ENCODE results near the gene PRKD2. TPM values are rescaled to one million over a fixed set of nuclear protein-coding genes. Genes with fewer than 3 reads are reported as not detected.

Gene PRKD2
- total and polyA plus RNA-seq, 2 donors (not counting 1 experiment from before 2014, with no cell fraction given), result 8.1 to 11.6 TPM

DNA sequence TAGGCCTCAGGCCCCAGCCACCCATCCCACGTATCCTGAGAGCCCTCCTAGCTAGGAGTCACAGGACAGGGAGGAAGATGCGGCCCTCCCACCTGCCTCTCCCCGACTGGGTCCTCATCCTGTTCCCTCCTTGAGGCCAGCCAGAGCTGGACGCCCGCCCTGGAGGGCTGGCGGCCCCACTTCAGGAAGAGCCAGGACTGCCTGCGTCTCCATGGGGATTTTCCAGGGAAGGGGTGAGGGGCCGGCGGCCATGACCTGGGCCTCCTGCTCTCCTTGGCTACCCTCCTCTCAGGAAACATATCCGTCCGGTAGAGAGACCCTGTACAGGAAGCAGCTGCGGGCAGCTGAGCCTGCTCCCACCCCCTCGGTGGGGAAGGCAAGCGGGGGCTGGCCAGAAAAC lies 11.3 kb upstream of the PRKD2 start:
- Histone ChIP-seq H3K79me2 (ENCODE audit: control insufficient read depth, insufficient read depth, low read length) (peaks cover 28% of the 10 kb centered on the region), H4K20me1 (ENCODE audit: control insufficient read depth, extremely low read depth, insufficient read depth, low read length) (no peaks in the 10 kb centered on the region)

GRCh38 chr19:46727757-46728156 lies 10.8 kb upstream of the PRKD2 start:
- TF ChIP-seq, protein P1, sequence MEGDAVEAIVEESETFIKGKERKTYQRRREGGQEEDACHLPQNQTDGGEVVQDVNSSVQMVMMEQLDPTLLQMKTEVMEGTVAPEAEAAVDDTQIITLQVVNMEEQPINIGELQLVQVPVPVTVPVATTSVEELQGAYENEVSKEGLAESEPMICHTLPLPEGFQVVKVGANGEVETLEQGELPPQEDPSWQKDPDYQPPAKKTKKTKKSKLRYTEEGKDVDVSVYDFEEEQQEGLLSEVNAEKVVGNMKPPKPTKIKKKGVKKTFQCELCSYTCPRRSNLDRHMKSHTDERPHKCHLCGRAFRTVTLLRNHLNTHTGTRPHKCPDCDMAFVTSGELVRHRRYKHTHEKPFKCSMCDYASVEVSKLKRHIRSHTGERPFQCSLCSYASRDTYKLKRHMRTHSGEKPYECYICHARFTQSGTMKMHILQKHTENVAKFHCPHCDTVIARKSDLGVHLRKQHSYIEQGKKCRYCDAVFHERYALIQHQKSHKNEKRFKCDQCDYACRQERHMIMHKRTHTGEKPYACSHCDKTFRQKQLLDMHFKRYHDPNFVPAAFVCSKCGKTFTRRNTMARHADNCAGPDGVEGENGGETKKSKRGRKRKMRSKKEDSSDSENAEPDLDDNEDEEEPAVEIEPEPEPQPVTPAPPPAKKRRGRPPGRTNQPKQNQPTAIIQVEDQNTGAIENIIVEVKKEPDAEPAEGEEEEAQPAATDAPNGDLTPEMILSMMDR (conservative IDR thresholded peaks at IDR 0.05 in 1 of 2, IDR thresholded peaks at IDR 0.05 in 1 of 2; ENCODE audit: low read depth in 1 of 2, low read length in 2 of 2), result no peak
- TF ChIP-seq EZH2 (IDR thresholded peaks at IDR 0.05; ENCODE audit: low read length, missing control alignments), result no peak
- Histone ChIP-seq H4K20me1 (ENCODE audit: control insufficient read depth, extremely low read depth, insufficient read depth, low read length) (no peaks in the 10 kb centered on the region), H3K9me3 (ENCODE audit: control insufficient read depth, insufficient read depth, low read depth, low read length) (no peaks in the 10 kb centered on the region), H3K27ac (ENCODE audit: insufficient read depth, low read length) (no peak overlapping the region), H3K36me3 (ENCODE audit: control insufficient read depth, insufficient read depth, low read length) (peaks cover 59% of the 10 kb centered on the region), H3K9ac (ENCODE audit: insufficient read depth, low read length) (no peak overlapping the region), H3K27me3 (ENCODE audit: control insufficient read depth, insufficient read depth, low read length) (no peaks in the 10 kb centered on the region), H3K4me3 (replicated peaks in 1 of 4; ENCODE audit: control extremely low read depth in 1 of 4, insufficient read depth in 1 of 4, low read depth in 3 of 4, low read length in 4 of 4) (no peak overlapping the region), H3K4me1 (ENCODE audit: control insufficient read depth, extremely low read depth, insufficient read depth, low read length) (peaks cover 12% of the 10 kb centered on the region), H2AFZ (ENCODE audit: low read length) (no peak overlapping the region), H3K79me2 (ENCODE audit: control insufficient read depth, insufficient read depth, low read length) (peaks cover 24% of the 10 kb centered on the region), H3K4me2 (ENCODE audit: extremely low read depth, insufficient read depth, low read length) (no peak overlapping the region)
- DNase-seq (ENCODE audit: low read depth in 2 of 2), result no peak

More for the DNA sequence above, 11.3 kb upstream of the PRKD2 start:
- Histone ChIP-seq H2AFZ (ENCODE audit: low read length) (no peak overlapping the region), H3K4me2 (ENCODE audit: extremely low read depth, insufficient read depth, low read length) (no peak overlapping the region), H3K27me3 (ENCODE audit: control insufficient read depth, insufficient read depth, low read length) (no peaks in the 10 kb centered on the region), H3K9ac (ENCODE audit: insufficient read depth, low read length) (no peak overlapping the region), H3K4me3 (replicated peaks in 1 of 4; ENCODE audit: control extremely low read depth in 1 of 4, insufficient read depth in 1 of 4, low read depth in 3 of 4, low read length in 4 of 4) (no peak overlapping the region), H3K9me3 (ENCODE audit: control insufficient read depth, insufficient read depth, low read depth, low read length) (no peaks in the 10 kb centered on the region), H3K27ac (ENCODE audit: insufficient read depth, low read length) (no peak overlapping the region), H3K36me3 (ENCODE audit: control insufficient read depth, insufficient read depth, low read length) (peaks cover 62% of the 10 kb centered on the region), H3K4me1 (ENCODE audit: control insufficient read depth, extremely low read depth, insufficient read depth, low read length) (peaks cover 12% of the 10 kb centered on the region)
- no peak for DNase-seq (ENCODE audit: low read depth in 2 of 2)
- TF ChIP-seq EZH2 (IDR thresholded peaks at IDR 0.05; ENCODE audit: low read length, missing control alignments), result no peak
- TF ChIP-seq, protein P1 (conservative IDR thresholded peaks at IDR 0.05 in 1 of 2, IDR thresholded peaks at IDR 0.05 in 1 of 2; ENCODE audit: low read depth in 1 of 2, low read length in 2 of 2), result no peak

DNA sequence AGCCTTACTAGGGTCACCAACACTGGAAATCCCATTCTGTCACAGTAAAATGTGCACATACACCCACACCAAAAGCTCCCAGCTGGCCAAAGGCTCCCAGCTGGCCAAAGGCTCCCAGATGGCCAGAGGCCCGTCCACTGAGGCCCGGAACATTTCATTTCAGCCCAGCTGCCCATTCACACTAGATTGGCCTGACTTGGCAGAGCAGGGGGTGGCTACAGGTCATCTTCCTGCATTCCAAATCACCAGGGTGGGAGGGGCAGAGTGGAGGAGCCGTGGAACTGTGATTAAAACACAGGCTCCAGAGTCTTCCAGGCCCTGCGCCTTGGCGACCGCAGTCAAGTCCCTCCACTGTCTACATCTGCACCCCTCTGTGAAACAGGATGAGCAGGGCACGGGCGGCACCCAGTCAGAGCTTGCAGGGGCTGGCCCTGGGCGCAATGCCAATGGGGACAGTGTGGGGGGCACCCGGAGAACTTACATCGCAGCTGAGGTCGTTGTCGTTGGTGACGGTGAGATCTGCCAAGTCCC lies 10.1 kb upstream of the PRKD2 start:
- Histone ChIP-seq H3K9ac (ENCODE audit: insufficient read depth, low read length) (no peak overlapping the region), H2AFZ (ENCODE audit: low read length) (no peak overlapping the region), H3K4me3 (replicated peaks in 1 of 4; ENCODE audit: control extremely low read depth in 1 of 4, insufficient read depth in 1 of 4, low read depth in 3 of 4, low read length in 4 of 4) (no peak overlapping the region), H3K4me1 (ENCODE audit: control insufficient read depth, extremely low read depth, insufficient read depth, low read length) (peaks cover 12% of the 10 kb centered on the region), H3K4me2 (ENCODE audit: extremely low read depth, insufficient read depth, low read length) (no peak overlapping the region), H3K36me3 (ENCODE audit: control insufficient read depth, insufficient read depth, low read length) (peaks cover 57% of the 10 kb centered on the region), H3K9me3 (ENCODE audit: control insufficient read depth, insufficient read depth, low read depth, low read length) (no peaks in the 10 kb centered on the region), H3K27ac (ENCODE audit: insufficient read depth, low read length) (no peak overlapping the region), H3K79me2 (ENCODE audit: control insufficient read depth, insufficient read depth, low read length) (peaks cover 18% of the 10 kb centered on the region), H3K27me3 (ENCODE audit: control insufficient read depth, insufficient read depth, low read length) (no peaks in the 10 kb centered on the region), H4K20me1 (ENCODE audit: control insufficient read depth, extremely low read depth, insufficient read depth, low read length) (no peaks in the 10 kb centered on the region)
- TF ChIP-seq, protein P1 (conservative IDR thresholded peaks at IDR 0.05 in 1 of 2, IDR thresholded peaks at IDR 0.05 in 1 of 2; ENCODE audit: low read depth in 1 of 2, low read length in 2 of 2), result no peak
- TF ChIP-seq EZH2 (IDR thresholded peaks at IDR 0.05; ENCODE audit: low read length, missing control alignments), result no peak
- DNase-seq (ENCODE audit: low read depth in 2 of 2), result no peak

All from fibroblast of lung (primary cell).